ENCODE results near the gene ZNF296. TPM values are rescaled to one million over a fixed set of nuclear protein-coding genes. Genes with fewer than 3 reads are reported as not detected.

Gene ZNF296
- total and polyA plus RNA-seq, 2 donors (not counting 3 experiments of a cell fraction or from before 2014, with no cell fraction given): 0.35 to 1.8 TPM

DNA sequence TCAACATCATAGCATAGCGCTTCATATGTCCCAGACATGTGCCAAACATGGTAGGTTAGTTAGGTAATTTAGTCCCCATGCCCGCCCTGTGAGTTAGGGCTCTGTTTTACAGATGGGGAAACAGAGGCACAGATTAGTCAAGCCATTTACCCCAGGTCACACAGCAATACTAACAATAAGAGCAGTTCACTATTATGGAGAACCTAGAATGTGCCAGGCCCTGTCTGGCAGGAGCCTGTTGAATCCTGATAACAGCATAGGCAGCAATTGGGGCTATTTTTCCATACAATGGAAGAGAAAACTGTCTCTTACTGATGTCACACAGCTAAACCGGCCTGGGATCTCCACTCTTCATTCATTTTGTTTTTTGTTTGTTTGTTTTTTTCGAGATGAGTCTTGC lies 10.2 kb upstream of the ZNF296 start:
- dilution Hi-C loops (cut with MboI; ENCODE audit: extremely low pct_ligation_motif_present, low sequenced_read_pairs): no loop called here
- Histone ChIP-seq H3K4me3 (replicated peaks in 1 of 3; ENCODE audit: insufficient read depth in 1 of 3, low read depth in 1 of 3, low read length in 3 of 3) (no peak overlapping the region), H2AFZ (ENCODE audit: low read depth, low read length) (no peak overlapping the region), H3K79me2 (ENCODE audit: control insufficient read depth, insufficient read depth, low read length) (peaks cover 26% of the 10 kb centered on the region), H3K9me3 (replicated peaks; ENCODE audit: control insufficient read depth, insufficient read depth, low read length) (no peaks in the 10 kb centered on the region), H3K9ac (replicated peaks; ENCODE audit: extremely low read depth, insufficient read depth, low read length) (no peak overlapping the region), H3K4me2 (ENCODE audit: insufficient read depth, low read length) (no peak overlapping the region), H3K27ac (ENCODE audit: insufficient read depth, low read depth, low read length) (no peak overlapping the region), H3K36me3 (ENCODE audit: control insufficient read depth in 2 of 2, extremely low read depth in 1 of 2, insufficient read depth in 2 of 2, low read length in 2 of 2) (peaks cover 0 to 10% of the 10 kb centered on the region in 2 experiments), H4K20me1 (replicated peaks; ENCODE audit: control insufficient read depth, extremely low read depth, insufficient read depth, low read length) (no peaks in the 10 kb centered on the region), H3K9me1 (replicated peaks; ENCODE audit: control insufficient read depth, extremely low read depth, insufficient read depth, low read length) (no peaks in the 10 kb centered on the region), H3K27me3 (ENCODE audit: control insufficient read depth in 2 of 2, insufficient read depth in 2 of 2, low read length in 2 of 2) (no peaks in the 10 kb centered on the region), H3K4me1 (ENCODE audit: control insufficient read depth, extremely low read depth, insufficient read depth, low read length) (peaks cover 5% of the 10 kb centered on the region)
- BruUV-seq (replicated peaks): no TSS peak
- no peak for FAIRE-seq
- TF ChIP-seq, protein P1, sequence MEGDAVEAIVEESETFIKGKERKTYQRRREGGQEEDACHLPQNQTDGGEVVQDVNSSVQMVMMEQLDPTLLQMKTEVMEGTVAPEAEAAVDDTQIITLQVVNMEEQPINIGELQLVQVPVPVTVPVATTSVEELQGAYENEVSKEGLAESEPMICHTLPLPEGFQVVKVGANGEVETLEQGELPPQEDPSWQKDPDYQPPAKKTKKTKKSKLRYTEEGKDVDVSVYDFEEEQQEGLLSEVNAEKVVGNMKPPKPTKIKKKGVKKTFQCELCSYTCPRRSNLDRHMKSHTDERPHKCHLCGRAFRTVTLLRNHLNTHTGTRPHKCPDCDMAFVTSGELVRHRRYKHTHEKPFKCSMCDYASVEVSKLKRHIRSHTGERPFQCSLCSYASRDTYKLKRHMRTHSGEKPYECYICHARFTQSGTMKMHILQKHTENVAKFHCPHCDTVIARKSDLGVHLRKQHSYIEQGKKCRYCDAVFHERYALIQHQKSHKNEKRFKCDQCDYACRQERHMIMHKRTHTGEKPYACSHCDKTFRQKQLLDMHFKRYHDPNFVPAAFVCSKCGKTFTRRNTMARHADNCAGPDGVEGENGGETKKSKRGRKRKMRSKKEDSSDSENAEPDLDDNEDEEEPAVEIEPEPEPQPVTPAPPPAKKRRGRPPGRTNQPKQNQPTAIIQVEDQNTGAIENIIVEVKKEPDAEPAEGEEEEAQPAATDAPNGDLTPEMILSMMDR (IDR thresholded peaks at IDR 0.05; ENCODE audit: extremely low read depth in 1 of 2, insufficient read depth in 1 of 2, low read depth in 1 of 2, low read length in 2 of 2): no peak
- TF ChIP-seq POLR2A (IDR thresholded peaks at IDR 0.05; ENCODE audit: low read depth, low read length) (no peak), MYC (IDR thresholded peaks at IDR 0.05; ENCODE audit: low read depth, low read length) (no peak), JUN (IDR thresholded peaks at IDR 0.05; ENCODE audit: borderline replicate concordance, insufficient read depth, insufficient read length, low read depth) (no peak), EZH2 (IDR thresholded peaks at IDR 0.05; ENCODE audit: borderline replicate concordance, low read depth, low read length, severe bottlenecking) (no peak), FOS (IDR thresholded peaks at IDR 0.05; ENCODE audit: borderline replicate concordance, insufficient read depth, low read length) (no peak), GATA2 (IDR thresholded peaks at IDR 0.05; ENCODE audit: insufficient read depth, insufficient read length, low read depth, low read length) (no peak), POLR2AphosphoS5 (IDR thresholded peaks at IDR 0.05; ENCODE audit: insufficient read depth, low read depth, low read length) (no peak)
- TF ChIP-seq, protein P2, sequence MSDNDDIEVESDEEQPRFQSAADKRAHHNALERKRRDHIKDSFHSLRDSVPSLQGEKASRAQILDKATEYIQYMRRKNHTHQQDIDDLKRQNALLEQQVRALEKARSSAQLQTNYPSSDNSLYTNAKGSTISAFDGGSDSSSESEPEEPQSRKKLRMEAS (IDR thresholded peaks at IDR 0.05; ENCODE audit: insufficient read depth, insufficient read length): no peak
- intact Hi-C loops (cut with micrococcal nuclease): no loop called here
- ChIA-PET POLR2A (no interaction called here), CTCF (no interaction called here)
- DNase-seq (ENCODE audit: low read depth, low spot score): no peak
